B cell (primary cell): ENCODE results near the gene CLIP4. TPM values are rescaled to one million over a fixed set of nuclear protein-coding genes. Genes with fewer than 3 reads are reported as not detected.

Experiments used
- ATAC-seq: fragments of 200-7000 bp; cut with Tn5 transposase; one replicate; pipeline ENCODE4 v1.10.0; 2021; ENCODE audit warnings: low read depth, mild to moderate bottlenecking, moderate number of reproducible peaks, moderate library complexity
- CTCF ChIA-PET: fragments of 350-600 bp; sonication (Branson Sonifier 250); formaldehyde crosslinking; loops from one replicate; lab custom pipeline; 2021; ENCODE audit warnings: antibody characterized with exemption, inconsistent platforms; lab: Charles Lee
- POLR2A ChIA-PET: fragments of 350-600 bp; sonication (Branson Sonifier 250); formaldehyde crosslinking; loops from one replicate; lab custom pipeline; 2021; ENCODE audit warnings: antibody characterized with exemption; lab: Charles Lee
- DNase-seq: peaks from one replicate; pipeline ENCODE4 v3.0.0; 2013
- H2AFZ ChIP-seq: 2 replicates; pipeline ENCODE4 v1.6.1; 2012; ENCODE audit warnings: mild to moderate bottlenecking, low read depth, low read length; ENCODE audit not compliant: insufficient read depth, poor library complexity, severe bottlenecking
- H3K27ac ChIP-seq, 2 donors: 1 replicate in 1 of 2; 2 replicates in 1 of 2; pipeline ENCODE4 v1.5.1; 2012 to 2013; ENCODE audit warnings: low read length in 2 of 2, mild to moderate bottlenecking in 2 of 2, moderate library complexity in 1 of 2
- H3K27me3 ChIP-seq, 4 experiments: fragments of 200-600 bp in 1 of 4; sonication (generic) in 1 of 4; replicated peaks in 1 of 4; 1 replicate in 2 of 4; 2 replicates in 2 of 4; pipeline versions ENCODE4 v1.6.1 to v1.7.0; 2013 to 2016; ENCODE audit warnings: low read length in 3 of 4, mild to moderate bottlenecking in 2 of 4, mixed read lengths in 1 of 4, moderate library complexity in 1 of 4; ENCODE audit not compliant: insufficient read depth in 4 of 4, control insufficient read depth in 3 of 4; ENCODE audit errors: control extremely low read depth in 1 of 4
- H3K36me3 ChIP-seq, 2 experiments: replicated peaks in 1 of 2; 1 replicate in 1 of 2; 2 replicates in 1 of 2; pipeline versions ENCODE4 v1.6.1 to v1.7.1; 2013; ENCODE audit warnings: low read length in 1 of 2; ENCODE audit not compliant: insufficient read depth in 2 of 2, control insufficient read depth in 1 of 2; ENCODE audit errors: control extremely low read depth in 1 of 2, extremely low read depth in 1 of 2
- H3K4me1 ChIP-seq, 2 donors: fragments of 200-600 bp in 1 of 2; sonication (generic) in 1 of 2; 1 replicate in 1 of 2; 2 replicates in 1 of 2; pipeline versions ENCODE4 v1.5.1 to v1.6.1; 2013 to 2017; ENCODE audit warnings: low read length in 2 of 2; ENCODE audit not compliant: control insufficient read depth in 2 of 2, insufficient read depth in 2 of 2
- H3K4me2 ChIP-seq: replicated peaks from 2 replicates; pipeline ENCODE3; 2012; ENCODE audit warnings: mild to moderate bottlenecking, low read depth, low read length; ENCODE audit not compliant: poor library complexity, severe bottlenecking
- H3K4me3 ChIP-seq, 5 experiments: fragments of 200-600 bp in 1 of 5; sonication (generic) in 1 of 5; 1 replicate in 3 of 5; 2 replicates in 2 of 5; pipeline versions ENCODE4 v1.5.1 to v1.7.0; 2011 to 2016; ENCODE audit warnings: low read length in 4 of 5, mild to moderate bottlenecking in 4 of 5, low read depth in 2 of 5, control low read depth in 1 of 5, moderate library complexity in 1 of 5; ENCODE audit not compliant: insufficient read depth in 1 of 5; ENCODE audit errors: control extremely low read depth in 1 of 5, extremely low read depth in 1 of 5
- H3K79me2 ChIP-seq: fragments of 200-600 bp; sonication (generic); one replicate; pipeline ENCODE4 v1.6.0; 2016; ENCODE audit warnings: low read length; ENCODE audit not compliant: control insufficient read depth, insufficient read depth
- H3K9ac ChIP-seq: fragments of 200-600 bp; sonication (generic); 2 replicates; pipeline ENCODE4 v1.6.1; 2017; ENCODE audit warnings: mild to moderate bottlenecking, low read length, moderate library complexity
- H3K9me3 ChIP-seq, 3 donors: one replicate each; pipeline versions ENCODE4 v1.6.1 to v1.7.1; 2013; ENCODE audit warnings: low read length in 2 of 3; ENCODE audit not compliant: control insufficient read depth in 2 of 3, insufficient read depth in 1 of 3; ENCODE audit errors: control extremely low read depth in 1 of 3
- H4K20me1 ChIP-seq: 2 replicates; pipeline ENCODE4 v1.6.0; 2012; ENCODE audit warnings: mild to moderate bottlenecking, low read length; ENCODE audit not compliant: insufficient read depth, control insufficient read depth, poor library complexity, severe bottlenecking
- H3K27ac Mint-ChIP-seq: one replicate; pipeline ENCODE4 v1.8.0; 2021; ENCODE audit warnings: mixed read lengths
- H3K27me3 Mint-ChIP-seq: one replicate; pipeline ENCODE4 v1.8.0; 2021; ENCODE audit warnings: mixed read lengths
- H3K4me1 Mint-ChIP-seq: one replicate; pipeline ENCODE4 v1.8.0; 2021; ENCODE audit warnings: mixed read lengths
- H3K4me3 Mint-ChIP-seq: one replicate; pipeline ENCODE4 v1.8.0; 2021; ENCODE audit warnings: mixed read lengths
- H3K9me3 Mint-ChIP-seq: one replicate; pipeline ENCODE4 v1.8.0; 2022; ENCODE audit warnings: mixed read lengths; ENCODE audit not compliant: insufficient read depth
- CTCF ChIP-seq: fragments of 200-600 bp; IDR thresholded peaks from one replicate; pipeline ENCODE4 v1.8.0; 2022; ENCODE audit warnings: antibody characterized with exemption, mild to moderate bottlenecking
- EZH2 ChIP-seq: IDR thresholded peaks from 2 replicates; pipeline ENCODE4 v1.6.1; 2012; ENCODE audit warnings: borderline replicate concordance, low read depth, mild to moderate bottlenecking, moderate library complexity, low read length; ENCODE audit not compliant: insufficient read depth, poor library complexity, severe bottlenecking
- WGBS: methylation state at CpG from one replicate; pipeline ENCODE4 v1.1.5; 2013; ENCODE audit warnings: missing lambda C conversion rate; ENCODE audit not compliant: insufficient coverage; 5-methylcytosine and 5-hydroxymethylcytosine counted together
- intact Hi-C: fragments of 100-400 bp; cut with micrococcal nuclease; formaldehyde crosslinking; loops from one replicate; pipeline ENCODE4 v1.10.0; 2022
- polyA plus RNA-seq: library from polyadenylated mRNA; depleted of rRNA; stranded (reverse); fragments of >200 nt; gene quantifications from 2 replicates; pipeline ENCODE4 v1.2.3, GENCODE V29; 2012
- total RNA-seq, 2 donors: library from RNA; stranded (reverse); fragments of 120-200 nt in 1 of 2; gene quantifications; 1 replicate in 1 of 2; 2 replicates in 1 of 2; pipeline versions ENCODE4 v1.2.3 to v1.2.4, GENCODE V29; 2013 to 2022

Gene CLIP4
- total and polyA plus RNA-seq, 2 donors (not counting 1 experiment from before 2014, with no cell fraction given), result 4.0 to 20.8 TPM

GRCh38 chr2:29110916-29111535, 4.2 kb upstream of the CLIP4 start:
- H3K4me1 ChIP-seq, result peaks cover 9% of the 10 kb centered on the region in 2 donors
- H3K9me3 Mint-ChIP-seq, result no peaks in the 10 kb centered on the region
- H3K4me2 ChIP-seq, result no peak overlapping the region
- H3K4me3 ChIP-seq, result no peak overlapping the region
- H3K79me2 ChIP-seq, result no peaks in the 10 kb centered on the region
- H3K27ac ChIP-seq, result no peak overlapping the region
- intact Hi-C loops, result no loop called here
- peaks cover 0 to 2% (median 0%) of the 10 kb centered on the region in 4 experiments for H3K27me3 ChIP-seq
- WGBS, result 72% methylated on average over 3 of the region's 4 CpGs
- H3K27me3 Mint-ChIP-seq, result peaks cover 9% of the 10 kb centered on the region
- no peak overlapping the region for H3K9ac ChIP-seq
- no peak overlapping the region for H3K4me3 Mint-ChIP-seq
- ChIA-PET CTCF (no interaction called here), POLR2A (no interaction called here)
- no peak overlapping the region for H3K27ac Mint-ChIP-seq
- DNase-seq (no peak), ATAC-seq (no peak)
- TF ChIP-seq EZH2 (no peak), CTCF (no peak)
- no peak overlapping the region for H2AFZ ChIP-seq
- H3K36me3 ChIP-seq, result no peaks in the 10 kb centered on the region
- H3K9me3 ChIP-seq, result no peaks in the 10 kb centered on the region
- no peaks in the 10 kb centered on the region for H4K20me1 ChIP-seq
- H3K4me1 Mint-ChIP-seq, result peaks cover 15% of the 10 kb centered on the region

- Histone ChIP-seq H3K9me3 (no peaks in the 10 kb centered on the region), H3K4me2 (no peak overlapping the region), H3K4me1 (peaks cover 13 to 16% of the 10 kb centered on the region in 2 donors), H3K79me2 (peaks cover 2% of the 10 kb centered on the region), H4K20me1 (no peaks in the 10 kb centered on the region), H3K4me3 (no peak overlapping the region), H3K36me3 (no peaks in the 10 kb centered on the region), H3K27me3 (peaks cover 0 to 2% (median 0%) of the 10 kb centered on the region in 4 experiments), H3K27ac (no peak overlapping the region), H2AFZ (no peak overlapping the region), H3K9ac (no peak overlapping the region)
- ChIA-PET POLR2A (no interaction called here), CTCF (no interaction called here)
- Mint-ChIP-seq H3K27me3 (peaks cover 9% of the 10 kb centered on the region), H3K4me1 (peaks cover 25% of the 10 kb centered on the region), H3K4me3 (no peak overlapping the region), H3K27ac (no peak overlapping the region), H3K9me3 (no peaks in the 10 kb centered on the region)
- intact Hi-C loops, result no loop called here
- DNase-seq, result no peak
- ATAC-seq, result no peak
- TF ChIP-seq CTCF, result no peak
- TF ChIP-seq EZH2, result no peak
These were observed 2.8 kb upstream of the CLIP4 start for GRCh38 chr2:29112379-29112778.
